Measurements from ENCODE around the gene CACNA1S.

The CACNA1S gene

GRCh38 chr1:201105688-201106087, 6.5 kb downstream of the CACNA1S start:
- Histone ChIP-seq H3K4me3 (ENCODE audit: extremely low read depth, insufficient read depth, low read length, poor library complexity, severe bottlenecking) (no peak overlapping the region), H3K36me3 (ENCODE audit: control insufficient read depth, insufficient read depth, low read length) (no peaks in the 10 kb centered on the region), H3K27ac (ENCODE audit: low read depth, low read length, severe bottlenecking) (no peak overlapping the region), H3K9me3 (ENCODE audit: control insufficient read depth, low read length) (no peaks in the 10 kb centered on the region), H3K4me1 (ENCODE audit: control insufficient read depth, insufficient read depth, low read length, poor library complexity, severe bottlenecking) (no peaks in the 10 kb centered on the region)
- WGBS, 2 experiments (ENCODE audit: insufficient coverage in 2 of 2): 63 to 83% methylated on average over 2 to 5 of the region's 5 CpGs

- H3K9me3 ChIP-seq (ENCODE audit: control insufficient read depth, low read length): no peaks in the 10 kb centered on the region
- no peaks in the 10 kb centered on the region for H3K36me3 ChIP-seq (ENCODE audit: control insufficient read depth, insufficient read depth, low read length)
- no peak overlapping the region for H3K27ac ChIP-seq (ENCODE audit: low read depth, low read length, severe bottlenecking)
- no peak overlapping the region for H3K4me3 ChIP-seq (ENCODE audit: extremely low read depth, insufficient read depth, low read length, poor library complexity, severe bottlenecking)
- WGBS, 2 experiments (ENCODE audit: insufficient coverage in 2 of 2): 83% methylated on average over 1 of the region's 1 CpG; no CpG with 5 or more reads in 1 of the 2 experiments
- no peaks in the 10 kb centered on the region for H3K4me1 ChIP-seq (ENCODE audit: control insufficient read depth, insufficient read depth, low read length, poor library complexity, severe bottlenecking)
These were observed 8.1 kb downstream of the CACNA1S start for GRCh38 chr1:201104141-201104540.

GRCh38 chr1:201103666-201104065, 8.6 kb downstream of the CACNA1S start:
- Histone ChIP-seq H3K36me3 (ENCODE audit: control insufficient read depth, insufficient read depth, low read length) (no peaks in the 10 kb centered on the region), H3K27ac (ENCODE audit: low read depth, low read length, severe bottlenecking) (no peak overlapping the region), H3K4me1 (ENCODE audit: control insufficient read depth, insufficient read depth, low read length, poor library complexity, severe bottlenecking) (no peaks in the 10 kb centered on the region), H3K9me3 (ENCODE audit: control insufficient read depth, low read length) (no peaks in the 10 kb centered on the region), H3K4me3 (ENCODE audit: extremely low read depth, insufficient read depth, low read length, poor library complexity, severe bottlenecking) (no peak overlapping the region)
- WGBS, 2 experiments (ENCODE audit: insufficient coverage in 2 of 2): 80 to 84% methylated on average over 5 to 7 of the region's 9 CpGs

- Histone ChIP-seq H3K27ac (ENCODE audit: low read depth, low read length, severe bottlenecking) (no peak overlapping the region), H3K4me3 (ENCODE audit: extremely low read depth, insufficient read depth, low read length, poor library complexity, severe bottlenecking) (no peak overlapping the region), H3K4me1 (ENCODE audit: control insufficient read depth, insufficient read depth, low read length, poor library complexity, severe bottlenecking) (no peaks in the 10 kb centered on the region), H3K36me3 (ENCODE audit: control insufficient read depth, insufficient read depth, low read length) (no peaks in the 10 kb centered on the region), H3K9me3 (ENCODE audit: control insufficient read depth, low read length) (no peaks in the 10 kb centered on the region)
- WGBS, 2 experiments (ENCODE audit: insufficient coverage in 2 of 2): 84 to 92% methylated on average over 5 to 7 of the region's 12 CpGs
These were observed 11.9 kb downstream of the CACNA1S start for GRCh38 chr1:201100169-201100930.

- 82 to 91% methylated on average over 4 of the region's 5 CpGs for WGBS, 2 experiments (ENCODE audit: insufficient coverage in 2 of 2)
- Histone ChIP-seq H3K4me1 (ENCODE audit: control insufficient read depth, insufficient read depth, low read length, poor library complexity, severe bottlenecking) (no peaks in the 10 kb centered on the region), H3K9me3 (ENCODE audit: control insufficient read depth, low read length) (no peaks in the 10 kb centered on the region), H3K36me3 (ENCODE audit: control insufficient read depth, insufficient read depth, low read length) (no peaks in the 10 kb centered on the region), H3K27ac (ENCODE audit: low read depth, low read length, severe bottlenecking) (no peak overlapping the region), H3K4me3 (ENCODE audit: extremely low read depth, insufficient read depth, low read length, poor library complexity, severe bottlenecking) (no peak overlapping the region)
These were observed 13.1 kb downstream of the CACNA1S start for GRCh38 chr1:201098992-201099677.

- WGBS, 2 experiments (ENCODE audit: insufficient coverage in 2 of 2): 81% methylated on average over 14 to 17 of the region's 17 CpGs
- Histone ChIP-seq H3K36me3 (ENCODE audit: control insufficient read depth, insufficient read depth, low read length) (no peaks in the 10 kb centered on the region), H3K9me3 (ENCODE audit: control insufficient read depth, low read length) (no peaks in the 10 kb centered on the region), H3K4me3 (ENCODE audit: extremely low read depth, insufficient read depth, low read length, poor library complexity, severe bottlenecking) (no peak overlapping the region), H3K27ac (ENCODE audit: low read depth, low read length, severe bottlenecking) (no peak overlapping the region), H3K4me1 (ENCODE audit: control insufficient read depth, insufficient read depth, low read length, poor library complexity, severe bottlenecking) (no peaks in the 10 kb centered on the region)
These were observed 15.0 kb downstream of the CACNA1S start for GRCh38 chr1:201096977-201097856.

GRCh38 chr1:201096041-201096461, 16.2 kb downstream of the CACNA1S start:
- Histone ChIP-seq H3K4me1 (ENCODE audit: control insufficient read depth, insufficient read depth, low read length, poor library complexity, severe bottlenecking) (no peaks in the 10 kb centered on the region), H3K36me3 (ENCODE audit: control insufficient read depth, insufficient read depth, low read length) (no peaks in the 10 kb centered on the region), H3K4me3 (ENCODE audit: extremely low read depth, insufficient read depth, low read length, poor library complexity, severe bottlenecking) (no peak overlapping the region), H3K27ac (ENCODE audit: low read depth, low read length, severe bottlenecking) (no peak overlapping the region), H3K9me3 (ENCODE audit: control insufficient read depth, low read length) (no peaks in the 10 kb centered on the region)
- WGBS, 2 experiments (ENCODE audit: insufficient coverage in 2 of 2): 78 to 95% methylated on average over 3 to 5 of the region's 5 CpGs

- Histone ChIP-seq H3K4me1 (ENCODE audit: control insufficient read depth, insufficient read depth, low read length, poor library complexity, severe bottlenecking) (no peaks in the 10 kb centered on the region), H3K9me3 (ENCODE audit: control insufficient read depth, low read length) (no peaks in the 10 kb centered on the region), H3K36me3 (ENCODE audit: control insufficient read depth, insufficient read depth, low read length) (no peaks in the 10 kb centered on the region), H3K27ac (ENCODE audit: low read depth, low read length, severe bottlenecking) (no peak overlapping the region), H3K4me3 (ENCODE audit: extremely low read depth, insufficient read depth, low read length, poor library complexity, severe bottlenecking) (no peak overlapping the region)
- 83 to 90% methylated on average over 2 of the region's 2 CpGs for WGBS, 2 experiments (ENCODE audit: insufficient coverage in 2 of 2)
These were observed 16.6 kb downstream of the CACNA1S start for GRCh38 chr1:201095581-201095980.

GRCh38 chr1:201094832-201095231, 17.4 kb downstream of the CACNA1S start:
- 80 to 100% methylated on average over 1 of the region's 4 CpGs for WGBS, 2 experiments (ENCODE audit: insufficient coverage in 2 of 2)
- no peaks in the 10 kb centered on the region for H3K9me3 ChIP-seq (ENCODE audit: control insufficient read depth, low read length)
- no peak overlapping the region for H3K27ac ChIP-seq (ENCODE audit: low read depth, low read length, severe bottlenecking)
- H3K4me3 ChIP-seq (ENCODE audit: extremely low read depth, insufficient read depth, low read length, poor library complexity, severe bottlenecking): no peak overlapping the region
- no peaks in the 10 kb centered on the region for H3K36me3 ChIP-seq (ENCODE audit: control insufficient read depth, insufficient read depth, low read length)
- H3K4me1 ChIP-seq (ENCODE audit: control insufficient read depth, insufficient read depth, low read length, poor library complexity, severe bottlenecking): no peaks in the 10 kb centered on the region

- Histone ChIP-seq H3K36me3 (ENCODE audit: control insufficient read depth, insufficient read depth, low read length) (no peaks in the 10 kb centered on the region), H3K4me1 (ENCODE audit: control insufficient read depth, insufficient read depth, low read length, poor library complexity, severe bottlenecking) (no peaks in the 10 kb centered on the region), H3K4me3 (ENCODE audit: extremely low read depth, insufficient read depth, low read length, poor library complexity, severe bottlenecking) (no peak overlapping the region), H3K9me3 (ENCODE audit: control insufficient read depth, low read length) (no peaks in the 10 kb centered on the region), H3K27ac (ENCODE audit: low read depth, low read length, severe bottlenecking) (no peak overlapping the region)
- WGBS, 2 experiments (ENCODE audit: insufficient coverage in 2 of 2): 67 to 78% methylated on average over 6 to 7 of the region's 7 CpGs
These were observed 18.3 kb downstream of the CACNA1S start for GRCh38 chr1:201093962-201094361.
